Brain microvascular endothelial cell (primary cell): ENCODE measurements around the gene DOC2B.
A peak's percentile ranks its signal among the peaks of the same experiment; 100 is the strongest.
"Not testable (repeated sequence)": the region's sequence is repeated elsewhere in the genome, so short reads cannot be mapped to it uniquely, and the experiment has no call there.

Source experiments
- DNase-seq: peaks from one replicate; pipeline ENCODE4 v3.0.0-alpha.2; 2020
- H3K27ac ChIP-seq: fragments of 250-450 bp; sonication (Bioruptor Pico); 2 replicates; pipeline ENCODE4 v1.5.1; 2020; ENCODE audit warnings: mild to moderate bottlenecking, moderate library complexity
- H3K27me3 ChIP-seq: fragments of 250-450 bp; sonication (Bioruptor Pico); replicated peaks from 2 replicates; pipeline ENCODE4 v1.5.1; 2020; ENCODE audit warnings: mild to moderate bottlenecking
- H3K36me3 ChIP-seq: fragments of 250-450 bp; sonication (Bioruptor Pico); replicated peaks from 2 replicates; pipeline ENCODE4 v1.5.1; 2020; ENCODE audit warnings: mild to moderate bottlenecking
- H3K4me3 ChIP-seq: 2 replicates; pipeline ENCODE4 v1.5.1; 2011; ENCODE audit warnings: low read depth, mild to moderate bottlenecking, control low read depth, low read length, moderate library complexity
- CTCF ChIP-seq: IDR thresholded peaks from 2 replicates; pipeline ENCODE4 v1.5.1; 2011; ENCODE audit warnings: low read depth, mild to moderate bottlenecking, moderate library complexity, low read length, control low read depth, inconsistent platforms; ENCODE audit errors: missing control alignments
- in situ Hi-C: cut with HindIII; loops from 2 replicates; pipeline ENCODE4 v1.10.0; 2017; ENCODE audit warnings: low sequenced_read_pairs, low pct_ligation_motif_present

Gene DOC2B

GRCh38 chr17:143785-144281 lies 37.6 kb downstream of the DOC2B start:
- no peak overlapping the region for H3K27ac ChIP-seq
- no peaks in the 10 kb centered on the region for H3K36me3 ChIP-seq
- H3K27me3 ChIP-seq: no peaks in the 10 kb centered on the region
- H3K4me3 ChIP-seq: no peak overlapping the region
- TF ChIP-seq CTCF: peak; percentile 60
- peak; percentile 40 for DNase-seq
- in situ Hi-C loops: no loop called here

GRCh38 chr17:142876-143784 lies 38.3 kb downstream of the DOC2B start:
- Histone ChIP-seq H3K36me3 (no peaks in the 10 kb centered on the region), H3K27ac (no peak overlapping the region), H3K4me3 (no peak overlapping the region), H3K27me3 (no peaks in the 10 kb centered on the region)
- DNase-seq: no peak
- in situ Hi-C loops: no loop called here
- TF ChIP-seq CTCF: no peak

DNA sequence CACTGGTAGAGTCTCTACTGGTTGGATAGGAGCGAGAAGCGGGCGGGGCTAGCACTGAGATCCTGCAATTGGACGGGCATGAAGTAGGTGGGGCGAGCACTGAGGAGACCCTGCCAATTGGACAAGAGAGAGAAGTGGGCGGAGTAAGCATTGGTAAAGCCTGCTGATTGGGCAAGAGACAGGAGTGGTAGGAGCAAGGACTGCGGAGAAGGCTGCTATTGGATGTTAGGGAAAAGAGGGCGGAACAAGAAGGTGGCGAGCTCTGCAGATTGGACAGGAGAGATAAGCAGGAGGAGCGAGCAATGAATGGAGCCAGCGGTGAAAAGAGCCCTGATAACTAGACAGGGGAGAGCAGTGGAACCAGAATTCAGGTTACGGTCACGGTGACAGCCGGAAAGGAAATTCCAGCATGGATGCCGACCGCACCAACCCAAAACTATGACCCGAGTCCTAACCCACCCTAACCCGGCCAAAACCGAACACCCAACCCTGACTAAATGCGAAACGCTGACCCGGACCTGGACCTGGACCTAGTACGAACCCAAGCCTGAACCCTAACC lies 39.3 kb downstream of the DOC2B start:
- in situ Hi-C loops: no loop called here
- TF ChIP-seq CTCF: no peak
- Histone ChIP-seq H3K4me3 (no peak overlapping the region), H3K27ac (no peak overlapping the region), H3K27me3 (no peaks in the 10 kb centered on the region), H3K36me3 (no peaks in the 10 kb centered on the region)
- DNase-seq: peak; percentile 11

GRCh38 chr17:139401-140205 lies 41.8 kb downstream of the DOC2B start:
- H3K27ac ChIP-seq, H3K27me3 ChIP-seq, DNase-seq, H3K4me3 ChIP-seq, H3K36me3 ChIP-seq, in situ Hi-C loops: not testable (repeated sequence)

DNA sequence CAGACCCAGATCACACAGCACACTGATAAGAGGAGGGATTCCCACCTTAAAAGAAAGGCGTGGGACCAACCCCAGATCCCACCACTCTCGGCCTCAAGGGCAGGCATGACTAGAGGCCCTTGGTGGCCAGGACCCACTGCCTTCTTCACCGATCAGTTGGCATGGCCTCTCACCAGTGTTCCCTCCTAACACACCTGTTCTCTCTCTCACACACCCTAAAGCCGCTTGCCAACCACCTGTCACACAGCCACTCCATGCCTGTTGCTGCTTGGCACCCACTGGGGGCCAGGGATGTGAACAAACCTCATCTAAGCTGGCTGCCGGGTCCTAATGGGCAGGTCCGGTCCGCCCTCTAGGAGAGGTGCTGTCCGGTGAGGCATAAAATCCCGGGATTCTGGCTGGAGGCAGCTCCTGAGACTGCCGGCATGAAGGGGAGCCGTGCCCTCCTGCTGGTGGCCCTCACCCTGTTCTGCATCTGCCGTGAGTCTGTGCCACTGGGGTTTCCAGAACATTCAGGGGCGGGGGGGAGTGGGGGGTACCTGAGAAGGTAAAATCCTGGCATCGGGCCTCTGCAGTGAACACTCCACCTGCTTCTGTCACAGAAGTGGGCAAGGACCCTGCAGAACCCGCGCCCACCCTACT lies 44.2 kb downstream of the DOC2B start, which contains the start of gene SCGB1C2:
SCGB1C2 (plus strand) TSS at position 404 of the 642 bp plus-strand sequence; CDS start at position 426, 22 bp downstream.
- H3K4me3 ChIP-seq, in situ Hi-C loops, DNase-seq, H3K27me3 ChIP-seq, H3K36me3 ChIP-seq, H3K27ac ChIP-seq: not testable (repeated sequence)

- H3K4me3 ChIP-seq, H3K36me3 ChIP-seq, H3K27ac ChIP-seq, in situ Hi-C loops, H3K27me3 ChIP-seq: not testable (repeated sequence)
- peak; percentile 41 for TF ChIP-seq CTCF
- DNase-seq: peak; percentile 62
These were observed 44.9 kb downstream of the DOC2B start for GRCh38 chr17:136531-136930.

DNA sequence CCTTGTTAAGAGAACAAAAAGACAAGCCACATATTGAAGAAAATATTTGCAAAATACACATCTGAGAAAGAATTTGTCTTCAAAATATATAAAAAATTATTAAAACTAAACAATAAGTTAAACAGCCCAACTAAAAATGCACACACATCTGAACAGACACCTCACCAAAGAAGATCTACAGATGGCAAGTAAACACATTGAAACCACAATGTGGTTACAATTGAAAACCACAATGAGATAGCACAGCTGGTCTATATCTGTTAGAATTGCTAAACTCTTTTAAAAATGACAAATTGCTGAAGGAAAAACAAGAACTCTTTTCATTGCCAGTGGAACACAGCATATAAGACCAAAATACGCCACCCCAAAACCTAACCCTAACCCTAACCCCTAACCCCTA lies 45.6 kb downstream of the DOC2B start:
- H3K36me3 ChIP-seq, H3K27ac ChIP-seq: not testable (repeated sequence)

DNA sequence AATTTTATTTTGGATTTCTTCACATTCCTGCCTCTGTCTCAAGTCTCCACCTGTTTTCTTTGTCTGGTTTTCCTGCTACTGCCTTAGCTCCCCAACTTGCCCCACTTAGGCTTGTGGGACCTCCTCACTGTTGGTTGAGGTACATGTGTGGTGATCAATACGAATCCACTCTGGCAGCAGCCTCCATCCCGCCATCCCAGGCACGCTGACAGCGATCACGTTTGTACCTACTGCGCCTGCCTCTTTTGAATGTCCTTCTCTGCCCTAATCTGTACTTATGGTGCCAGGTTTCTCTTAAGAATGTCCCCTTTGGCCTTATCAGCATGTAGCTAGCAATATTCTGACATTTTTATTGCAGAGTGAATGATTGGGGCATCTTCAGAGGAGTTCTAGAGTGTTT lies 46.4 kb downstream of the DOC2B start:
- in situ Hi-C loops, DNase-seq, H3K27me3 ChIP-seq: not testable (repeated sequence)

More for the DNA sequence above, 45.6 kb downstream of the DOC2B start:
- in situ Hi-C loops, DNase-seq, H3K4me3 ChIP-seq, H3K27me3 ChIP-seq: not testable (repeated sequence)

More for the DNA sequence above, 46.4 kb downstream of the DOC2B start:
- not testable (repeated sequence) for H3K27ac ChIP-seq, H3K36me3 ChIP-seq, H3K4me3 ChIP-seq
